AG08395 (cell line): ENCODE measurements around the gene DPM3.
"Not testable (repeated sequence)": the region's sequence is repeated elsewhere in the genome, so short reads cannot be mapped to it uniquely, and the experiment has no call there.

Experiments used
- DNase-seq: peaks from one replicate; pipeline ENCODE4 v3.0.0; 2012; ENCODE audit warnings: mixed read lengths, low spot score

Gene DPM3

DNA sequence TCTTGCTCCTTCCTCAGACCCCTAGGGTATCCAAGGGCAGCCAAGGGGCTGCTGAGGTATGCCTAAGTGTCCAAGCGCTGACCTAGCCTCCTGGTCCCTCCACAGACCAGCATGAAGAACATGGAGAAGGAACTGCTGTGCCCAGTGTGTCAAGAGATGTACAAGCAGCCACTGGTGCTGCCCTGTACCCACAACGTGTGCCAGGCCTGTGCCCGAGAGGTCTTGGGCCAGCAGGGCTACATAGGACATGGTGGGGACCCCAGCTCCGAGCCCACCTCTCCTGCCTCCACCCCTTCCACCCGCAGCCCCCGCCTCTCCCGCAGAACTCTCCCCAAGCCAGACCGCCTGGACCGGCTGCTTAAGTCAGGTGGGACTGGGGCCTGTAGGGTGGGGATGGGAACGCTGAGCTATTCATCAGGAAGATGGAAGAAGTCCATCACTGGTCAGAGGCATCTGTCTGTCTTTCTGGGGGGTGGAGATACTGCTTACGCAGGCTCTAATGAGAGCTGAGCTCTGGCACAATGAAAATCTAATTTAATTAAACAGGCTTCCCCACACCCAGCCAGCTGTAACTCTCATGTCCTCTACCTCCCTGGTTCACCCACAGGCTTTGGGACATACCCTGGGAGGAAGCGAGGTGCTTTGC lies 35.1 kb upstream of the DPM3 start:
- DNase-seq = no peak

DNA sequence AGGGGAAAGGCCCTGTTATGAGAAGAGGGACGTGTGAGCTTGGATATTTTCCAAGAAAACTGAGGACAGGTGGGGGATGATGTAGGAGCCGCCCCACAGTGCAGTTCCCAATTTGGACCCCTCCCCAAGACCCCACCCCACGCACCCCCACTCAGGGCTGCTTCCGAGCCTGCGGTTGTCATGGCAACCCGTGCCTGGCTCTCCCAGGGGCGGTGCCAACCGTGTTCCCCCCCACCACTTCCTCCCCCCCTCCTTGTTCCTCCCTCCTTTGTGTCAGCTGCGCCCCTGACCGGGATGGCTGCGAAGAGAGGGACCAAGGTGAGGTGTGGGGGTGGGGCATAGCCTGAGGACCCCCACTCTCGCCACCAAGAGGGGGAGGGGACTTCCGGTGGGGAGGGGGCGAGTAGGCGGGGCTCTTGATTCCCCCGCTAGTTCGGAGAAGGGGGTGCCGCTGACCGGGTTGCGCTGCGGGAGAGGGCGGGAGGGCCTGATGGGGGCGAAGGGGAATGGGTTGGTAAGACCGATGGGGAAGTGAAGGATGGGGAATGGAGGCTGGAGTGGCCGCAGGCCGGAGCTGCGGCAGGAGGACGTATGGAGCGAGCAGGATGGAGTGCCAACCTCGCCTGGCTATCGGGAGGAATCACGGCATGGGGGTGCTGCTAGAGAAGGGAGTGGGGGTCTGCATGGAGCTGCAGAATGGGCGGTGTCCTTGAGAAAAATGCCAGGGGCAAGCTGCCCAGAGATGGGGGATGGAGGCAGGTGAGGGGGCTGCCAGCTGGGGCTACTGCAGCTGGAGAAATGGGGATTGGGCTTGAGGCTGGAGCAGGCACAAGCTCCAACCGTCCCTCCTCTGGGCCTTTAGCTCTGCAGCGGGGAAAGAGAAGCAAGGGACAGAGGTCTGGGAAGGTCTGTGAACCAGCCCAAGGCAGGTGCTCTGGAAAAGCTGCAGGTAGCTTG lies 34.3 kb upstream of the DPM3 start:
- peak; percentile 36 for DNase-seq

DNA sequence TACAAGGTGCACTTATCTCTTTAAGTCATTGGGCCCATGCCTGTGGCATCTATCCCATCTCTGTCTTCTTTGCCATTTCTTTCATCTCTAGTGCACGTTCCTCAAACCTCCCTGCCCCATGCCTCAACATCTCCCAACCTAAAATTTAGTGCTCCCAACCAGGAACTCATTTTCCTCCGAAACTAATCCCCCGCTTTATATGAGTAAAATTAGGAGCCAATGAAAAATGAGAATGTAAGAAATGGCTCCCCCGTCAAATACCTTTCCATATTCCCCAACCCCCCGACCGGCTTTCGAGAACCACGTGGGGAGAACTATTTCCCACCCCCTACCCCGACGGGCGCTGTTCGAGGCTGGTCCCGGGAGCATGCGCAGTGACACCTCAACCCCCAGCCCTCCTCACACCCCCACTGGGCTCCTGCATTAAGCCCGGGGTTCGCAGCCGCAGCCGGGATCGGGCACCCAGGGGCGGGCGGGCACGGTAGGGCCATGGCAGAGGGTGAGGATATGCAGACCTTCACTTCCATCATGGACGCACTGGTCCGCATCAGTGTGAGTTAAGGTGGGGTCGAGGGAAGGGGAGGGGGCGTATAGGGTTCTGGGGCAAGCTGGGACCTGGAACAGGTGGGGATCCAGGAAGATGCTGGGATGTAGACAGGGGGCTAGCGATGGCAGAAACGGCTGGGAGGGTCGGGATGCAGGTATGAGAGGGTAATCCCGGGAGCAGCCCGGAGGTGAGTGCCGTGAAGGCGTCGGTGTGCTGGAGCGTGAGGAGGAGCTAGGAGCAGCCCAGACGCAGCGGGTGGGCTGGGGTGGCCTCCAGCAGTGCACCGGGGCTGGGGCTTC lies 33.4 kb upstream of the DPM3 start, which contains the start of gene TRIM46:
TSS of gene TRIM46 (plus strand) at position 372 of the 846 bp plus-strand sequence. CDS start at position 490, 118 bp downstream.
- peak; percentile 71 for DNase-seq

DNA sequence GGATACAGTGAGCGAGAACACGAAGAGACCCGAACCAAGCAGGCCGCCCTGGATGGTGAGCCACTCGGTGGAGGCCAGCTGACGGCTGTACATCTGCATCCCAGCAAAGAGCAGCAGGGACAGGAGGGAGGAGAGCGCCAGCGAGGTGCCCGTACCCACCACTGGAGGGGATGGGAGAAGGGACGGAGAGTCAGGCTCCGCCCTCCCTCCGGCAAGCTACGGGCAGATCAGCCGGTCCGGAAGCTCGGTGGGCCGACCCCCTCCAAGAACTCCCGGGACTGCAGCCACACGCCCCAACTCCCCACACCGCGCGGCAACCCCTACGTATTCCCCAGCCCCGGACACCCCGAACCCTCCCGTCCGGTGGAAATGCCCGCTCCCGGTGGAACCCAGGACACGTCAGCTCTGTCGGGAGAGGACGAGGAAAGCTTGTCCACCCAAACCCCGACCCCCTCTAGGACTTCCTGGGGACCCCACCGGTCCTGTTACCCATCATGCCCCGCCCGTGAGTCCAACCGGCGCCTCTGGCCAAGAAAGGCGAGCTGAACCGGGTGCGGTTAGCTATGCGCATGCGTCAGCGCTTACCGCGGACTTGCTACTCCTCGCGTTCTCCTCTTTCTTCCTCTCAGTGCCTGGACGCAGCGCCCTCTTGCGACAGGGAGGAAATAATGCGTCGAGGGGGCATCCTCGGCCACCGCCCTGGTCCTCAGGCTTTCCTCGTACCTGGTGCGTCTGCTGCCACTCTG lies 32.6 kb upstream of the DPM3 start, which contains the start of gene KRTCAP2:
TSS of gene KRTCAP2 (minus strand) at position 573 of the 746 bp plus-strand sequence. CDS start at position 493, 80 bp downstream.
- DNase-seq = peak; percentile 100

DNA sequence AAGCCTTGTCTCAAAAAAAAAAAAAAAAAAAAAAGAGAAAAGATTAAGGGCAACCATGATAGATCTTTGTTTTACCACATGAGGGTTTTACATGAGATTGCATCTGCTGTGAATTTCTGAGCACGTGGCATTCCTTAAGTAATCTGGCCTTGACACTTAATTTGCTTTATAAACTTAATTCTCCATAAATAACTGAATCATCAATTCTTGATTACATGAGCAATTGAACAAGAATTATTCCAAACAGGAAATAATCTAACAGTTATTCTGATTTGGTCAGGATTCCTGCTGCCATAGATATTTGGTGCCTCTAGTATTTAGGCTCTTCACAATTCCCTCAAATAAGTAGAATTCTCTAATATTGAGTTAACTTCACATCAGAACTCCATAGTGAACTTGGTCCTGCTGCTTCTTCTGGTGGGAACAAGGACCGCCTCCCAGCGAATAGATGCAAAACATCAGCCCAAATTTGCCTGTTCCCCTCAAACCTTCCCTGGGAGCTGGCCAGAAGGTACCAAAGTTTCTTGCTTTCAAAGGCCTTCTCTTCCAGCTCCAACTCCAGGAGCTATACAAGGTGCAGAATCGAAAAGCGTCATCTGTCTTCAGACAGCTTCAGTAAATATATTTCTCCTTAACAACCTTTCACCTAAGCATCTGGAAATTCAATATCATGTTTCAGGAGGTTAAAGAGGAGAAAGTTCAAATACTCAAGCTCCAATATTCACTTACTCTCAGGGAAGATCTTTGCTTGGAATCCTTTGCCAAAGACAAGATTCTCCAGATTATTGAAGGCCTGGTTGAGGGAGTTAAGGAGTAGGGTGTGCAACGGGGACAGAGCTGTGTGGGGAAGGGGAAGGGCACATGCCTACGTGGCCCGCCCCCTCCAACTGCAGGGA lies 31.8 kb upstream of the DPM3 start:
- DNase-seq = no peak

DNA sequence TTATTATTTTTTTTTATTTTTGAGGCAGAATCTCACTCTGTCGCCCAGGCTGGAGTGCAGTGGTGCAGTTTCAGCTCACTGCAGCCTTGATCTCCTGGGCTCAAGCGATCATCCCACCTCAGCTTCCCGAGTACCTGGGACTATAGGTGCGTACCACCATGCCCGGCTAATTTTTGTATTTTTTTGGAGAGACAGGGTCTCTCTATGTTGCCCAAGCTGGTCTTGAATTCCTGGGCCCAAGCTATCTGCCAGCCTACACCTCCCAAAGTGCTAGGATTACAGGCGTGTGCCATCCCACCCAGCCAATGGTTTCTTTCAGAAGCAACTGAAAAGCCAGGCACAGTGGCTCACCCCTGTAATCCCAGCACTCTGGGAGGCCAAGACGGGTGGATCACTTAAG lies 30.5 kb upstream of the DPM3 start:
- DNase-seq = no peak

DNA sequence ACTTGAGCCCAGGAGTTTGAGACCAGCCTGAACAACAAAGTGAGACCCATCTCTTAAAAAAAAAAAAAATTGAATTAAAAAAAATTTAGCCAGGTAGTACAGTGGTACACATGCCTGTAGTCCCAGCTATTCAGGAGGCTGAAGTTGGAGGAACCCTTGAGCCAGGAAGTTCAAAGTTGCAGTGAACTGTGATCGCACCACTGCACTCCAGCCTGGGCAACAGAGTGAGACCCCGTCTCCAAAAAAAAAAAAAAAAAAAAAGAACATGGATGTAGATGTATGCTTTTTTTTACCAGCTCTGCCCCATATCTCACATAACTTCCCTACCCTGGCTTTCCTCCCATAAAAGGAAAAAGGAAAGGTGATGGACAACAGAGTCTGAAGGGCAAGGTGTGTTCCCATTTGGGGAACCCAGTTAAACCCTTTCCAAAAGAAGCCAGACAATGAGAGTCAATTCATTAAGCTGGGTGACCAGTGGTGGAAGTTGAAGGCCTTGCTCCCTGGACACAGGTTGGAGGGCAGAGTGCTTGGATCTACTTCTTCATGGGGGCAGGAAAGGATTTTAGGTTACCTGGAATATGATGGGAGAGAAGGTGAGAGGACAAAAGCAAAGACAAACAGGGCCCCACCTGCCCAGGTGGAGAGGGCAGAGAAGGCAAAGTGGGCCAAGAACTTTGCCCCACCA lies 29.9 kb upstream of the DPM3 start:
- no peak for DNase-seq

DNA sequence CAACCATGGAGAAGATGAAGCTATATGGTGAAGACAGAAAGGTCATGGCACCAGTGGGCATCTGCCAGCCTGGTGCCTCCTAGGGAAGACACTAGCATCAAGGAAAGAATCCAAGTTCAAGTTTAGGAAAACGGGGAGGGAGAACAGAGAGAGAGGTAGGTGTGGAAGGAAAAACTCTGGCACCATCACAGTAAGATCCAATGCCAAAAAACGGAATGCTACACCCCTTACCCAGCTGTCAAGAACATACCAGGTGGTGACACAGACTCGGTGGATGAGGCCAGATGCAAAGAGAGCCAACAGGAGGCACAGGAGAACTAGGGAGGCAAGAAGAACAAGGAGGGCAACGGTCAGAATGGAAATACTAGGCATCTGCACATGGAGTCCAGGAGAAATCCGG lies 29.2 kb upstream of the DPM3 start:
- no peak for DNase-seq

DNA sequence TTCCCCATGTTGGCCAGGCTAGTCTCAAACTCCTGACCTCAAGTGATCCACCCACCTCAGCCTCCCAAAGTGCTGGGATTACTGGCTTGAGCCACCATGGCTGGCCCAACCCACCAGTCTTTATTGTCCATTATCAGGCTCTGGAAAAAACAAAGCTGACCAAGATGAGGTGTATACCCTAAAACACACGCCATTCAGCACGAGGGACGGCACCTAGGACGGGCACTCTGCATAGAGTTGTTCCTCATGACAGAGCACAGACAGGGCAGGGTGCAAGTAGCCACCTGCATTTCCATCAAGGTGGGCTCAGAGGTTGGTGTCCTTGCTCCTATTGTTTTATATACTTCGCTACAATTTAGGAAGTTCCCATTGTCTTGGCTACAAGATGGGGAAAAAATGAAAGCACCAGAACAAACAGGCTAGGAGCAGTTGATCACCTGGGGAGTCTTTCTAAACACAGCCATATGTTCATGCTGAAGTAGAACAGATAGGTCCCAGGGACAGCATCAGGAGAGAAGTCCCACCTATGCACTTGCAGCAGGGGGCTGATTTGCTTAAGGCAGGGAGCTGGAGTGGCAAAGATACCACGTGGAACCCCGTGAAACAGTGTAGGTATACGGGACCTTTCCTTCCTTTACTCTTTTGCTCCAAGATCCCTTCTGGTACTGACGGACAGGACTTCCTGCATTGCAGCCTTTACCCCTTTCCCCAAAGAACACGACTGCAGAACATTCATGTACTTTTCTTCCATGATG lies 28.3 kb upstream of the DPM3 start:
- DNase-seq = no peak

DNA sequence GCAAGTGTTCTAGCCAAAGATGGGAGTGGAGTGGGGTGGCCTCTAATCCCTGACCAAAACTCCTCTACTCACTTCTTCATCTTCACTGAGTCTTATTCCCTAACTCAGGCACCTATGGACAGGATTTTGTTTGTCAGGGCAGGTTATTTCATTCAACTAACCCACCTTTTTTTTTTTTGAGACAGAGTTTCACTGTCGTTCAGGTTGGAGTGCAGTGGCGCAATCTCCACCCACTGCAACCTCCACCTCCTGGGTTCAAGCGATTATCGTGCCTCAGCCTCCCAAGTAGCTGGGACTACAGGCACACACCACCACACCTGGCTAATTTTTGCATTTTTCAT lies 27.7 kb upstream of the DPM3 start:
- not testable (repeated sequence) for DNase-seq

DNA sequence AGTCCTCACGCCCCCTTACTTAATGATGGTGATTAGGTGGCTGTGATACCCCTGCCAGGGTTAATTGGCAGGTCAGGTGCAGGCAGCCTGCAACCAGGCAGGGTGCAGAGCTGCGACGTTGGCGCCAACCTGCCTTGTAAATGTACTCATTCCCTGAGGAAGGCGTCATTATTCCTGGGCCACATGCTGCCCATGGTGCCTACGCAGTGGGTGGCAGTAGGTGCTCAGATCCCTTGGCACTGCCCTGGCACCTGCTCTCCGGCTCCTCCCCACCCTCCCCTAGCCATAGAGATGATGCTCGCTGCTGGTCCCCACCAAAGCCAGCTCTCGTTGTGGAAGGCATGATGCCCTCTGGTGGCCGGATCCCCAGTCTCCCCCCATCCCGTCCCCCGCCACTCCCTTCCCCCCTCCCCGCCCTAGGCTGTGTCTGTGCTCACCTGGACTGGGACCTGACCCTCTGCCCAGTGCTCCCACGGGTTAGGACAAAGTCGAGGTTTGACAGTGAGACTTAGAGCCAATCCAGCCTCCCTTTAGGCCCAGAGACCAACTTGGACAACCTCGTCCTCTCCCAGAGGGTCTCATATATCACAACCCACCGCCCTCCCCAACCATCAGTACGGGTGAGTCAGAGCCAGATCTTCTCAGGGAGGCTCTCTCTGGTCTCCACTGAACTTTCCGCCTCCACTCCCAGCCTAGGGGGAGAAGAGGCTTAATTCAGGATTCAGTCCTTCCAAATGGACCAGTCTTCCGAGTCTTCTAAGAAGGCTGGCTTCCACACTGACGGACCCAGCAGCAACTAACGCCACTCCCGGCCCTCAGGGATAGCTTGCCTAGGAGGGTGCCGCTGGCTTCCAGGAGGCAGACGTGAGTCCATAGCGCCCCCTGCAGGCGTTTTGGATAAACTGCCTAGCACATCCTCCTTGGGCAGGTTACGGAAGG lies 27.1 kb upstream of the DPM3 start:
- DNase-seq = peak; percentile 79

DNA sequence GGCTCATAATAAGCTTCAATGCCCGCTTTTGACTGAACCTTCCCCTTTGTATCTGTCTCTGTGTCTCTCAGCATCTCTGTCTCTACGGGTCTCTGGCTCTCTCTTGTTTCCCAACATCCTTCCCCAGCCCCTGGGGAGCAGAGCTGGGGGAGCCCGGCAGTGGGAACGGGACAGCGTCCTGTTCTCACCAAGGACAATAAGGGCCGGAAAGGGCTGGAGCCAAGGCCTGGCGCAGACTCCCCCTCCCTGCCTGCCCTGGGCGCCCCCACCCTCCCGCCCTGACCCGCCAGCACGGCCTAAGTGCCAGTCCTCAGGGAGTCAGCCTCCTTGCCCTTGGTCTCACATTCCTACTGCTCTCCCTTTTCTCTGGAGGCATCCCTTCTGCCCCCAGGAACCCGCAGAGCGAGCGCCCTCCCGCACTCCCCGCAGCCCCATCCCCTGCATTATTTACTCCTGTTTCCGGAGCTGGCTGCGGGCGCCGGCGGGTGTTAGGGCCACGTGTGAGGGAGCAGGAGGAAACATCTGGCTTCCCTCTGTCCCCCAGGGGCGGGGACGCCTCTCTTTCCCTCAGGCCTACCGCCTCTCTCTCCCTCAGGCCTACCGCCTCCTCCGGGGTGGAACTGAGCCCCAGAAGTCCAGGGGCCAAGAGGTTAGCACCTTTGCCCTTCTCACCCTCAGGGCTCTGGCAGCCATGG lies 26.3 kb upstream of the DPM3 start:
- no peak for DNase-seq

DNA sequence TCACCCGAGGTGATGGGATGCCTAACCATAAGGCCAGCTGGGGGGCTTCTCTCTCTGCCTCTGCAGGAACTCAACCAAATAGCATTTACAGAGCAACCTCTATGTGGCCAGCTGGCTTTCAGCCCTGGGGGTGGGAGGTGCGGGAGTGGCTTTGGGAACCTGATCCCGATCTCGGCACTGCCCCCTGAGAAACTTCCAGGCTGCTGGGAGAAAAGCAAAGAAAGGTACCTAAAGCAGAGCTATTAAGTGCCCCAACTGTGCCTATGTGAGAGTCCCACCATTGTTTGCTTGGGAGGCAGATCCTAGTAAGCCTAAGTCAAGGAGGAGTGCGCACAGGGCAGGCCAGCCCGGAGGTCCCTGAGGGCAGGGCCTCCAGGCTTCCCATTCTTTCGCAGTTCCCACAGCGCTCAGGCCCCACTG lies 25.7 kb upstream of the DPM3 start:
- DNase-seq = no peak

DNA sequence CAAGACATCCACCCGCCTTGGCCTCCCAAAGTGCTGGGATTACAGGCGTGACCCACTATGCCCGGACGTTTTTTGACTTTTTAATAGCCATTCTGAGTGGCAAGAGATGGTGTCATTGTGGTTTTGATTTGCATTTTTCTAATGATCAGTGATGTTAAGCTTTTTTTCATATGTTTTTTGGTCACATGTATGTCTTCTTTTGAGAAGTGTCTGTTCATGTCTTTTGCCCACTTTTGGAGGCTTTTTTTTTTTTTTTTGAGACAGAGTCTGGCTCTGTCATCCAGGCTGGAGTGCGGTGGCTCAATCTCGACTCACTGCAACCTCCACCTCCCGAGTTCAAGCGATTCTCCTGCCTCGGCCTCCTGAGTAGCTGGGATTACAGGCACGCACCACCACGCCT lies 24.3 kb upstream of the DPM3 start:
- DNase-seq = not testable (repeated sequence)

DNA sequence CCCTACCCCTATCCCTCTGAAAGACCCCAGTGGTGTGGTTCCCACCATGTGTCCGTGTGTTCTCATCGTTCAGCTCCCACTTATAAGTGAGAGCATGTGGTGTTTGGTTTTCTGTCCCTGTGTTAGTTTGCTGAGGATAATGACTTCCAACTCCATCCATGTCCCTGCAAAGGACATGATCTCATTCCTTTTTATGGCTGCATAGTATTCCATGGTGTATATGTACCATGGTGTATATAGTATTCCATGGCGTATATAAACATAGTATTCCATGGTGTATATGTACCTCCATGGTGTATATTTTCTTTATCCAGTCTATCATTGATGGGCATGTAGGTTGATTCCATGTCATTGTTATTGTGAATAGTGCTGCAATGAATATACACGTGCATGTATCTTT lies 23.5 kb upstream of the DPM3 start:
- not testable (repeated sequence) for DNase-seq

DNA sequence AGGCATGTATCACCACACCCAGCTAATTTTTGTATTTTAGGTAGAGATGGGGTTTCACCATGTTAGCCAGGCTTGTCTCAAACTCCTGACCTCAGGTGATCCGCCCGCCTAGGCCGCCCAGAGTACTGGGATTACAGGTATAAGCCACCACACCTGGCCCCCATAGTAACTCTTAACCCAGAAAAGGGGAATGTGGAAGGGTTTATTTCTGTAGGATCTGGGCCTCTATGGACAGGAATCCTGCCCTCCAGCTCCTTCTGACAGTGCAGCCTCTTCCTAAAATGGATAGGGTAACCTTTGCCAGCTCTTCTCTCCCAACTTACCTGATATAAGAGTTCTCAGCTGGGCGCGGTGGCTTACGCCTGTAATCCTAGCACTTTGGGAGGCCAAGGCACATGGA lies 22.3 kb upstream of the DPM3 start:
- not testable (repeated sequence) for DNase-seq

DNA sequence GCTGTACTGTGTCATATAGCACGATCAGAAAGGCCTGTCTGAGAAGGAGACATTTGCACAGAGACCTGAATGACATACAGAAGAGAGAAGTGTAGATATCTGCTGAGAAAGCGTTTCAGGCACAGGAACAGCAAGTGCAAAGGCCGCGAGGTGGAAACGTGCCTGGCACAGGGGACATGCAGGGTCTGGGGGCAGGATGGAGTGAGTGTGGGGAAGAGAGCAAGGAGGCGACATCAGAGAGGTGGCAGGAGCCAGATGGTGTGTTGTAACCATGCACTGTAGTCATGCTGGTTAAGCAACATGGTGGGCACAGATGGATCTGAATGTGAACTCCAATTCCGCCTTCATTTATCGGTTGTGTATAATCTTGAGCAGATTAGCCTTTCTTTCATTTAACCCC lies 19.8 kb upstream of the DPM3 start:
- DNase-seq = no peak
